Liver (tissue), 3 donors: ENCODE results near the gene PTPA.

Source experiments
- MAX ChIP-seq: IDR thresholded peaks from 2 replicates; pipeline ENCODE4 v1.6.1; 2016; ENCODE audit warnings: antibody characterized with exemption
- RXRA ChIP-seq, 2 donors: IDR thresholded peaks; 2 replicates each; pipeline ENCODE4 v1.6.1; 2017 to 2018; ENCODE audit warnings: antibody characterized with exemption in 2 of 2, mild to moderate bottlenecking in 1 of 2
- YY1 ChIP-seq: IDR thresholded peaks from 2 replicates; pipeline ENCODE4 v1.6.1; 2016; ENCODE audit warnings: antibody characterized with exemption, mild to moderate bottlenecking
- TF ChIP-seq, protein P1 (sequence below): fragments of 150-350 bp; IDR thresholded peaks from 2 replicates; pipeline ENCODE4 v1.5.1; 2017; ENCODE audit warnings: improper control_type of control experiment, low read depth, low read length; ENCODE audit not compliant: missing input control
- donor health status: healthy.
- donor health status: healthy.

DNA sequence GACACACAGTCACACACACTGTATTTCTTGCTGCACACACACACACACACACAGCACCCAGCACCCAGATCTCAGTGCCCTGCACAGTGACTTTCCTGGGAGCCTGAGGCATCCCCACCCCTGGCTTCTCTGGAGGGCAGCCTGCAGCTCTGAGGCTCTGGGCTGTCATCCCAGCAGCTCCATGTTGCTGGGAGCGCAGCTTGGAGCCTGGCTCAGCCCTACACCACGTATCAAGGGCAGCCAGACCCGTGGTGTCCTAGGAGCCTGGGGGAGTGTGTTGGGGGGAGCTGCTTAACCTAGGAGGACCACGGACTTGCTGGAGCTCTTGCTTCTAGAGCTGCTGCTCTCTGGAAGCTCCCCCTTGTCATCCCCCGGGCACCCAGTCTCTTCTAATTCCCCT is 61.6 kb downstream of the PTPA start:
- TF ChIP-seq, protein P1, sequence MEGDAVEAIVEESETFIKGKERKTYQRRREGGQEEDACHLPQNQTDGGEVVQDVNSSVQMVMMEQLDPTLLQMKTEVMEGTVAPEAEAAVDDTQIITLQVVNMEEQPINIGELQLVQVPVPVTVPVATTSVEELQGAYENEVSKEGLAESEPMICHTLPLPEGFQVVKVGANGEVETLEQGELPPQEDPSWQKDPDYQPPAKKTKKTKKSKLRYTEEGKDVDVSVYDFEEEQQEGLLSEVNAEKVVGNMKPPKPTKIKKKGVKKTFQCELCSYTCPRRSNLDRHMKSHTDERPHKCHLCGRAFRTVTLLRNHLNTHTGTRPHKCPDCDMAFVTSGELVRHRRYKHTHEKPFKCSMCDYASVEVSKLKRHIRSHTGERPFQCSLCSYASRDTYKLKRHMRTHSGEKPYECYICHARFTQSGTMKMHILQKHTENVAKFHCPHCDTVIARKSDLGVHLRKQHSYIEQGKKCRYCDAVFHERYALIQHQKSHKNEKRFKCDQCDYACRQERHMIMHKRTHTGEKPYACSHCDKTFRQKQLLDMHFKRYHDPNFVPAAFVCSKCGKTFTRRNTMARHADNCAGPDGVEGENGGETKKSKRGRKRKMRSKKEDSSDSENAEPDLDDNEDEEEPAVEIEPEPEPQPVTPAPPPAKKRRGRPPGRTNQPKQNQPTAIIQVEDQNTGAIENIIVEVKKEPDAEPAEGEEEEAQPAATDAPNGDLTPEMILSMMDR, result no peak
- no peak for TF ChIP-seq MAX
- TF ChIP-seq RXRA (IDR thresholded peaks at IDR 0.05), result no peak
- no peak for TF ChIP-seq YY1
